ENCODE data around the gene MS4A14.
A peak's percentile ranks its signal among the peaks of the same experiment; 100 is the strongest.
"Not testable (repeated sequence)": the region's sequence is repeated elsewhere in the genome, so short reads cannot be mapped to it uniquely, and the experiment has no call there.

Gene MS4A14

GRCh38 chr11:60396382-60396781, at the start of gene MS4A14:
Gene MS4A14 (plus strand): TSS chr11:60396459. CDS start chr11:60396579, 120 bp downstream.
- DNase-seq (ENCODE audit: extremely low read depth in 1 of 2, low read depth in 1 of 2), result no peak

- no peak for DNase-seq (ENCODE audit: extremely low read depth in 1 of 2, low read depth in 1 of 2)
These were observed 49.0 kb upstream of the MS4A14 start for GRCh38 chr11:60347084-60347797.

GRCh38 chr11:60348116-60348515, 48.1 kb upstream of the MS4A14 start:
- DNase-seq (ENCODE audit: extremely low read depth in 1 of 2, low read depth in 1 of 2), result no peak

- no peak for DNase-seq (ENCODE audit: extremely low read depth in 1 of 2, low read depth in 1 of 2)
These were observed 46.3 kb upstream of the MS4A14 start for GRCh38 chr11:60349990-60350389.

- no peak for DNase-seq (ENCODE audit: extremely low read depth in 1 of 2, low read depth in 1 of 2)
These were observed 38.5 kb upstream of the MS4A14 start for GRCh38 chr11:60357771-60358170.

GRCh38 chr11:60360621-60361020, 35.6 kb upstream of the MS4A14 start:
- DNase-seq (ENCODE audit: extremely low read depth in 1 of 2, low read depth in 1 of 2), result no peak

GRCh38 chr11:60362241-60362640, 34.0 kb upstream of the MS4A14 start:
- DNase-seq (ENCODE audit: extremely low read depth in 1 of 2, low read depth in 1 of 2), result no peak

- peak in 1 of 2 donors; percentile 19 for DNase-seq (ENCODE audit: extremely low read depth in 1 of 2, low read depth in 1 of 2)
These were observed 32.5 kb upstream of the MS4A14 start for GRCh38 chr11:60363542-60364470.

- DNase-seq (ENCODE audit: extremely low read depth in 1 of 2, low read depth in 1 of 2), result not testable (repeated sequence)
These were observed 29.9 kb upstream of the MS4A14 start for GRCh38 chr11:60366262-60366904.

- DNase-seq (ENCODE audit: extremely low read depth in 1 of 2, low read depth in 1 of 2), result no peak
These were observed 29.2 kb upstream of the MS4A14 start for GRCh38 chr11:60367009-60367408.

GRCh38 chr11:60367896-60368295, 28.4 kb upstream of the MS4A14 start:
- DNase-seq (ENCODE audit: extremely low read depth in 1 of 2, low read depth in 1 of 2), result no peak

GRCh38 chr11:60370252-60370810, 25.9 kb upstream of the MS4A14 start:
- DNase-seq (ENCODE audit: extremely low read depth in 1 of 2, low read depth in 1 of 2), result no peak

- no peak for DNase-seq (ENCODE audit: extremely low read depth in 1 of 2, low read depth in 1 of 2)
These were observed 25.4 kb upstream of the MS4A14 start for GRCh38 chr11:60370811-60371298.

- DNase-seq (ENCODE audit: extremely low read depth in 1 of 2, low read depth in 1 of 2), result no peak
These were observed 24.9 kb upstream of the MS4A14 start for GRCh38 chr11:60371386-60371785.

- no peak for DNase-seq (ENCODE audit: extremely low read depth in 1 of 2, low read depth in 1 of 2)
These were observed 24.4 kb upstream of the MS4A14 start for GRCh38 chr11:60371854-60372253.

GRCh38 chr11:60372767-60373166, 23.5 kb upstream of the MS4A14 start:
- DNase-seq (ENCODE audit: extremely low read depth in 1 of 2, low read depth in 1 of 2), result no peak

GRCh38 chr11:60375316-60375715, 20.9 kb upstream of the MS4A14 start:
- DNase-seq (ENCODE audit: extremely low read depth in 1 of 2, low read depth in 1 of 2), result no peak

- no peak for DNase-seq (ENCODE audit: extremely low read depth in 1 of 2, low read depth in 1 of 2)
These were observed 19.7 kb upstream of the MS4A14 start for GRCh38 chr11:60376601-60377000.

- DNase-seq (ENCODE audit: extremely low read depth in 1 of 2, low read depth in 1 of 2), result no peak
These were observed 18.7 kb upstream of the MS4A14 start for GRCh38 chr11:60377401-60378136.

GRCh38 chr11:60378354-60378753, 17.9 kb upstream of the MS4A14 start, which contains the start of gene MS4A7:
Gene MS4A7 (plus strand): TSS chr11:60378532. CDS start chr11:60383142, 4,610 bp downstream.
- no peak for DNase-seq (ENCODE audit: extremely low read depth in 1 of 2, low read depth in 1 of 2)
